ENCODE measurements around the gene RCN2. TPM values are rescaled to one million over a fixed set of nuclear protein-coding genes. Genes with fewer than 3 reads are reported as not detected.

Gene RCN2
- total RNA-seq, 1 donor from 2014 or later = 111 TPM

GRCh38 chr15:76912430-76912829 lies 19.1 kb upstream of the RCN2 start:
- Mint-ChIP-seq H3K9me3 (no peaks in the 10 kb centered on the region), H3K4me1 (no peaks in the 10 kb centered on the region), H3K27ac (no peak overlapping the region), H3K4me3 (no peak overlapping the region), H3K36me3 (no peaks in the 10 kb centered on the region), H3K27me3 (ENCODE audit: low read depth) (peaks cover 17% of the 10 kb centered on the region)
- DNase-seq (ENCODE audit: low spot score in 2 of 2, unreplicated experiment in 2 of 2) = no peak
- no peak for TF ChIP-seq CTCF (IDR thresholded peaks at IDR 0.05; ENCODE audit: unreplicated experiment)

GRCh38 chr15:76913737-76914136 lies 17.8 kb upstream of the RCN2 start:
- no peak for TF ChIP-seq CTCF (IDR thresholded peaks at IDR 0.05; ENCODE audit: unreplicated experiment)
- no peaks in the 10 kb centered on the region for H3K9me3 Mint-ChIP-seq

GRCh38 chr15:76916369-76916768 lies 15.2 kb upstream of the RCN2 start:
- Mint-ChIP-seq H3K36me3 (no peaks in the 10 kb centered on the region), H3K4me1 (no peaks in the 10 kb centered on the region), H3K9me3 (no peaks in the 10 kb centered on the region), H3K4me3 (no peak overlapping the region), H3K27me3 (ENCODE audit: low read depth) (peaks cover 41% of the 10 kb centered on the region), H3K27ac (no peak overlapping the region)
- no peak for TF ChIP-seq CTCF (IDR thresholded peaks at IDR 0.05; ENCODE audit: unreplicated experiment)
- DNase-seq (ENCODE audit: low spot score in 2 of 2, unreplicated experiment in 2 of 2) = no peak

More at GRCh38 chr15:76913737-76914136, 17.8 kb upstream of the RCN2 start:
- no peak overlapping the region for H3K27ac Mint-ChIP-seq
- DNase-seq (ENCODE audit: low spot score in 2 of 2, unreplicated experiment in 2 of 2) = no peak
- H3K27me3 Mint-ChIP-seq (ENCODE audit: low read depth) = peaks cover 28% of the 10 kb centered on the region
- no peaks in the 10 kb centered on the region for H3K36me3 Mint-ChIP-seq
- H3K4me3 Mint-ChIP-seq = no peak overlapping the region
- H3K4me1 Mint-ChIP-seq = no peaks in the 10 kb centered on the region

GRCh38 chr15:76928201-76928600 lies 3.3 kb upstream of the RCN2 start:
- H3K4me1 Mint-ChIP-seq = peaks cover 11% of the 10 kb centered on the region
- TF ChIP-seq CTCF (IDR thresholded peaks at IDR 0.05; ENCODE audit: unreplicated experiment) = no peak
- peaks cover 2% of the 10 kb centered on the region for H3K36me3 Mint-ChIP-seq
- no peak for DNase-seq (ENCODE audit: low spot score in 2 of 2, unreplicated experiment in 2 of 2)
- no peaks in the 10 kb centered on the region for H3K9me3 Mint-ChIP-seq
- H3K4me3 Mint-ChIP-seq = no peak overlapping the region
- no peak overlapping the region for H3K27ac Mint-ChIP-seq
- H3K27me3 Mint-ChIP-seq (ENCODE audit: low read depth) = peaks cover 7% of the 10 kb centered on the region

GRCh38 chr15:76929011-76929760 lies 2.4 kb upstream of the RCN2 start:
- TF ChIP-seq CTCF (IDR thresholded peaks at IDR 0.05; ENCODE audit: unreplicated experiment) = no peak
- Mint-ChIP-seq H3K36me3 (peaks cover 7% of the 10 kb centered on the region), H3K9me3 (no peaks in the 10 kb centered on the region), H3K4me3 (no peak overlapping the region), H3K4me1 (peaks cover 17% of the 10 kb centered on the region), H3K27me3 (ENCODE audit: low read depth) (peaks cover 4% of the 10 kb centered on the region), H3K27ac (no peak overlapping the region)
- DNase-seq (ENCODE audit: low spot score in 2 of 2, unreplicated experiment in 2 of 2) = no peak
